HCT116 (cell line): ENCODE measurements around the gene PHF5A. TPM values are rescaled to one million over a fixed set of nuclear protein-coding genes. Genes with fewer than 3 reads are reported as not detected.

Experiments
- ATAC-seq: fragments of 200-7000 bp; cut with Tn5 transposase; 2 replicates; pipeline ENCODE4 v1.9.1; 2020; ENCODE audit warnings: mild to moderate bottlenecking, moderate library complexity
- BruUV-seq: library from RNA; stranded (reverse); fragments of 400-500 nt; replicated peaks from 2 replicates; lab custom pipeline; 2021; lab: Mats Ljungman, UMichigan
- CTCF ChIA-PET: fragments of 300-600 bp; sonication (Branson Sonifier 250); formaldehyde crosslinking; loops from one replicate; lab custom pipeline; 2021; ENCODE audit warnings: antibody characterized with exemption; lab: Charles Lee
- POLR2A ChIA-PET: fragments of 300-600, 350-600 bp; sonication (Branson Sonifier 250); formaldehyde crosslinking; loops from one replicate; lab custom pipeline; 2021; ENCODE audit warnings: antibody characterized with exemption; lab: Charles Lee
- RAD21 ChIA-PET, 2 experiments: fragments of 300-600 bp; sonication (Branson Sonifier 250); formaldehyde crosslinking; loops; one replicate each; lab custom pipeline; 2023; ENCODE audit warnings: low total read pairs in 2 of 2; ENCODE audit not compliant: uncharacterized antibody in 2 of 2, unreplicated experiment in 2 of 2, low non-redundant PET in 1 of 2; lab: Charles Lee
- DNase-seq: peaks from one replicate; pipeline ENCODE4 v3.0.0-alpha.2; 2010; ENCODE audit warnings: low read depth, low spot score
- H2AFZ ChIP-seq: fragments of 200-600 bp; shearing (Covaris generic), sonication (generic); 2 replicates; pipeline ENCODE4 v1.6.1; 2017; ENCODE audit warnings: low read depth, mixed run types, mixed read lengths, antibody characterized with exemption, low read length; ENCODE audit not compliant: poor library complexity, severe bottlenecking
- H3K27ac ChIP-seq: 2 replicates; pipeline ENCODE4 v1.5.1; 2012; ENCODE audit warnings: low read depth, low read length
- H3K27me3 ChIP-seq: fragments of 200-600 bp; sonication (generic); 2 replicates; pipeline ENCODE4 v1.6.1; 2016; ENCODE audit warnings: mixed run types, low read length, mixed read lengths; ENCODE audit not compliant: insufficient read depth
- H3K36me3 ChIP-seq, 2 experiments: fragments of 200-500 bp in 1 of 2; fragments of 200-600 bp in 1 of 2; sonication (Bioruptor generic) in 1 of 2; sonication (generic) in 1 of 2; 2 replicates each; pipeline versions ENCODE4 v1.5.1 to v1.6.1; 2014 to 2016; ENCODE audit warnings: low read length in 2 of 2, inconsistent platforms in 1 of 2, mixed read lengths in 1 of 2, mixed run types in 1 of 2; ENCODE audit not compliant: insufficient read depth in 2 of 2, control insufficient read depth in 1 of 2
- H3K4me1 ChIP-seq, 2 experiments: fragments of 200-600 bp in 1 of 2; sonication (generic) in 1 of 2; 2 replicates each; pipeline versions ENCODE4 v1.5.1 to v1.6.1; 2012 to 2017; ENCODE audit warnings: low read length in 2 of 2, inconsistent platforms in 1 of 2, mild to moderate bottlenecking in 1 of 2, mixed read lengths in 1 of 2, mixed run types in 1 of 2, moderate library complexity in 1 of 2; ENCODE audit not compliant: insufficient read depth in 2 of 2, control insufficient read depth in 1 of 2
- H3K4me2 ChIP-seq: fragments of 200-600 bp; sonication (generic); 2 replicates; pipeline ENCODE4 v1.6.1; 2017; ENCODE audit warnings: mixed run types, low read length, mixed read lengths
- H3K4me3 ChIP-seq, 2 experiments: fragments of 200-600 bp in 1 of 2; sonication (generic) in 1 of 2; replicated peaks in 1 of 2; 2 replicates each; pipeline ENCODE4 v1.5.1; 2011 to 2016; ENCODE audit warnings: low read length in 2 of 2, control low read depth in 1 of 2, low read depth in 1 of 2, mild to moderate bottlenecking in 1 of 2, mixed read lengths in 1 of 2, mixed run types in 1 of 2
- H3K79me2 ChIP-seq: fragments of 200-600 bp; sonication (generic); 2 replicates; pipeline ENCODE4 v1.6.1; 2017; ENCODE audit warnings: mild to moderate bottlenecking, mixed run types, low read length, moderate library complexity, mixed read lengths; ENCODE audit not compliant: insufficient read depth
- H3K9ac ChIP-seq: fragments of 200-600 bp; sonication (generic); 2 replicates; pipeline ENCODE4 v1.6.1; 2016; ENCODE audit warnings: low read length, mixed read lengths
- H3K9me2 ChIP-seq: fragments of 200-600 bp; sonication (generic), shearing (Covaris generic); 2 replicates; pipeline ENCODE4 v1.6.1; 2017; ENCODE audit warnings: mixed run types, mild to moderate bottlenecking, moderate library complexity; ENCODE audit not compliant: insufficient read depth
- H3K9me3 ChIP-seq, 2 experiments: fragments of 200-500 bp in 1 of 2; fragments of 200-600 bp in 1 of 2; sonication (Bioruptor generic) in 1 of 2; sonication (generic) in 1 of 2; 2 replicates each; pipeline ENCODE4 v1.6.1; 2014 to 2017; ENCODE audit warnings: low read length in 2 of 2, mixed read lengths in 2 of 2, inconsistent platforms in 1 of 2, low read depth in 1 of 2, mild to moderate bottlenecking in 1 of 2, mixed run types in 1 of 2, moderate library complexity in 1 of 2; ENCODE audit not compliant: control insufficient read depth in 1 of 2, insufficient read depth in 1 of 2
- H4K20me1 ChIP-seq: fragments of 200-600 bp; sonication (generic), shearing (Covaris generic); 2 replicates; pipeline ENCODE4 v1.6.1; 2017; ENCODE audit warnings: mixed run types, mild to moderate bottlenecking, moderate library complexity; ENCODE audit not compliant: insufficient read depth
- CBX3 ChIP-seq: IDR thresholded peaks from 2 replicates; pipeline ENCODE4 v1.6.1; 2012; ENCODE audit warnings: low read depth
- CEBPB ChIP-seq: IDR thresholded peaks from 2 replicates; pipeline ENCODE4 v1.6.1; 2012; ENCODE audit warnings: low read depth
- EGR1 ChIP-seq: IDR thresholded peaks from 2 replicates; pipeline ENCODE4 v1.6.1; 2012; ENCODE audit warnings: low read depth
- EZH2 ChIP-seq: fragments of 200-600 bp; sonication (generic); IDR thresholded peaks from 2 replicates; pipeline ENCODE4 v1.6.1; 2017; ENCODE audit warnings: antibody characterized with exemption, mixed run types
- EZH2phosphoT487 ChIP-seq: fragments of 200-600 bp; IDR thresholded peaks from 2 replicates; pipeline ENCODE4 v1.6.1; 2018; ENCODE audit warnings: antibody characterized with exemption, borderline replicate concordance
- FOSL1 ChIP-seq: IDR thresholded peaks from 2 replicates; pipeline ENCODE4 v1.6.1; 2012; ENCODE audit warnings: low read depth
- JUND ChIP-seq: IDR thresholded peaks from 2 replicates; pipeline ENCODE4 v1.6.1; 2012
- POLR2AphosphoS5 ChIP-seq: IDR thresholded peaks from 2 replicates; pipeline ENCODE4 v1.6.1; 2011; ENCODE audit warnings: mild to moderate bottlenecking, low read depth, low read length, moderate library complexity
- RAD21 ChIP-seq: IDR thresholded peaks from 2 replicates; pipeline ENCODE4 v1.6.1; 2012; ENCODE audit warnings: low read depth, mild to moderate bottlenecking
- REST ChIP-seq: IDR thresholded peaks from 2 replicates; pipeline ENCODE4 v1.6.1; 2012; ENCODE audit warnings: low read depth
- SIN3A ChIP-seq: IDR thresholded peaks from 2 replicates; pipeline ENCODE4 v1.6.1; 2012; ENCODE audit warnings: low read depth
- SP1 ChIP-seq: IDR thresholded peaks from 2 replicates; pipeline ENCODE4 v1.6.1; 2012; ENCODE audit warnings: low read depth
- SRF ChIP-seq: IDR thresholded peaks from 2 replicates; pipeline ENCODE4 v1.6.1; 2012; ENCODE audit warnings: low read depth
- TCF7L2 ChIP-seq: IDR thresholded peaks from 2 replicates; pipeline ENCODE4 v1.7.0; 2011; ENCODE audit warnings: borderline replicate concordance, inconsistent platforms; ENCODE audit not compliant: insufficient read depth, insufficient read length; ENCODE audit errors: extremely low read depth
- YY1 ChIP-seq: IDR thresholded peaks from 2 replicates; pipeline ENCODE4 v1.6.1; 2011; ENCODE audit warnings: low read length, low read depth, moderate library complexity, mild to moderate bottlenecking; ENCODE audit not compliant: insufficient replicate concordance; ENCODE audit errors: extremely low read depth
- ZFX ChIP-seq: fragments of 450-650 bp; IDR thresholded peaks from 2 replicates; pipeline ENCODE4 v1.6.1; 2017
- ZNF274 ChIP-seq: fragments of 200-500 bp; sonication (Bioruptor generic); IDR thresholded peaks from 2 replicates; pipeline ENCODE4 v1.6.1; 2014; ENCODE audit warnings: mild to moderate bottlenecking, low read depth, low read length, inconsistent platforms
- intact Hi-C: fragments of 100-400 bp; cut with micrococcal nuclease; formaldehyde crosslinking; loops from 2 replicates; pipeline ENCODE4 v1.10.0; 2022
- total RNA-seq: library from RNA; stranded (reverse); gene quantifications from one replicate; pipeline ENCODE4 v1.2.1, GENCODE V29; 2021; ENCODE audit not compliant: unreplicated experiment
- TF ChIP-seq, protein P1 (sequence below): IDR thresholded peaks from 2 replicates; pipeline ENCODE4 v1.6.1; 2012
- TF ChIP-seq, protein P2 (sequence below): IDR thresholded peaks from 2 replicates; pipeline ENCODE4 v1.6.1; 2012
- TF ChIP-seq, protein P3 (sequence below): IDR thresholded peaks from 2 replicates; pipeline ENCODE4 v1.6.1; 2011; ENCODE audit warnings: mild to moderate bottlenecking, low read length, moderate library complexity; ENCODE audit not compliant: insufficient replicate concordance; ENCODE audit errors: extremely low read depth

Gene PHF5A
- total RNA-seq, 1 experiment from 2014 or later = 86.0 TPM

- no peaks in the 10 kb centered on the region for H3K9me3 ChIP-seq
- POLR2A ChIA-PET = no interaction called here
- no peak overlapping the region for H3K4me3 ChIP-seq
- H3K79me2 ChIP-seq = peaks cover 92% of the 10 kb centered on the region
- no peaks in the 10 kb centered on the region for H3K4me1 ChIP-seq
- RAD21 ChIA-PET = no interaction called here
- TF ChIP-seq TCF7L2 (no peak), POLR2AphosphoS5 (no peak), SP1 (no peak), RAD21 (no peak), EZH2 (no peak), CBX3 (no peak), FOSL1 (no peak), JUND (no peak), REST (no peak), YY1 (no peak), ZFX (no peak), CEBPB (no peak), EGR1 (no peak), SRF (no peak), ZNF274 (no peak), SIN3A (no peak), EZH2phosphoT487 (no peak)
- TF ChIP-seq, protein P1, sequence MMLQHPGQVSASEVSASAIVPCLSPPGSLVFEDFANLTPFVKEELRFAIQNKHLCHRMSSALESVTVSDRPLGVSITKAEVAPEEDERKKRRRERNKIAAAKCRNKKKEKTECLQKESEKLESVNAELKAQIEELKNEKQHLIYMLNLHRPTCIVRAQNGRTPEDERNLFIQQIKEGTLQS = no peak
- TF ChIP-seq, protein P2, sequence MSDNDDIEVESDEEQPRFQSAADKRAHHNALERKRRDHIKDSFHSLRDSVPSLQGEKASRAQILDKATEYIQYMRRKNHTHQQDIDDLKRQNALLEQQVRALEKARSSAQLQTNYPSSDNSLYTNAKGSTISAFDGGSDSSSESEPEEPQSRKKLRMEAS = no peak
- TF ChIP-seq, protein P3, sequence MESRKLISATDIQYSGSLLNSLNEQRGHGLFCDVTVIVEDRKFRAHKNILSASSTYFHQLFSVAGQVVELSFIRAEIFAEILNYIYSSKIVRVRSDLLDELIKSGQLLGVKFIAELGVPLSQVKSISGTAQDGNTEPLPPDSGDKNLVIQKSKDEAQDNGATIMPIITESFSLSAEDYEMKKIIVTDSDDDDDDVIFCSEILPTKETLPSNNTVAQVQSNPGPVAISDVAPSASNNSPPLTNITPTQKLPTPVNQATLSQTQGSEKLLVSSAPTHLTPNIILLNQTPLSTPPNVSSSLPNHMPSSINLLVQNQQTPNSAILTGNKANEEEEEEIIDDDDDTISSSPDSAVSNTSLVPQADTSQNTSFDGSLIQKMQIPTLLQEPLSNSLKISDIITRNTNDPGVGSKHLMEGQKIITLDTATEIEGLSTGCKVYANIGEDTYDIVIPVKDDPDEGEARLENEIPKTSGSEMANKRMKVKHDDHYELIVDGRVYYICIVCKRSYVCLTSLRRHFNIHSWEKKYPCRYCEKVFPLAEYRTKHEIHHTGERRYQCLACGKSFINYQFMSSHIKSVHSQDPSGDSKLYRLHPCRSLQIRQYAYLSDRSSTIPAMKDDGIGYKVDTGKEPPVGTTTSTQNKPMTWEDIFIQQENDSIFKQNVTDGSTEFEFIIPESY = no peak
- no TSS peak for BruUV-seq
- H3K9ac ChIP-seq = no peak overlapping the region
- intact Hi-C loops = no loop called here
- no peak overlapping the region for H3K4me2 ChIP-seq
- ATAC-seq (no peak), DNase-seq (no peak)
- CTCF ChIA-PET = no interaction called here
- no peaks in the 10 kb centered on the region; the same call in 1 of the 2 replicates for H4K20me1 ChIP-seq
- H3K27me3 ChIP-seq = no peaks in the 10 kb centered on the region
- H3K27ac ChIP-seq = no peak overlapping the region
- no peak overlapping the region for H2AFZ ChIP-seq
- no peaks in the 10 kb centered on the region for H3K36me3 ChIP-seq
- H3K9me2 ChIP-seq = no peaks in the 10 kb centered on the region
Observed at GRCh38 chr22:41491374-41492100, 23.0 kb upstream of the PHF5A start.
